ENCODE data around the gene TNFRSF18. TPM values are rescaled to one million over a fixed set of nuclear protein-coding genes. Genes with fewer than 3 reads are reported as not detected.

Gene TNFRSF18
- total and polyA plus RNA-seq, 2 donors (not counting 3 experiments of a cell fraction or from before 2014, with no cell fraction given): not detected

GRCh38 chr1:1197188-1197500 lies 9.2 kb downstream of the TNFRSF18 start:
- Histone ChIP-seq H3K79me2 (ENCODE audit: control insufficient read depth, insufficient read depth, low read length) (no peaks in the 10 kb centered on the region), H3K27ac (ENCODE audit: insufficient read depth, low read depth, low read length) (no peak overlapping the region), H3K27me3 (ENCODE audit: control insufficient read depth in 2 of 2, insufficient read depth in 2 of 2, low read length in 2 of 2) (peaks cover 0 to 1% of the 10 kb centered on the region in 2 experiments), H3K9ac (replicated peaks; ENCODE audit: extremely low read depth, insufficient read depth, low read length) (no peak overlapping the region), H3K9me3 (replicated peaks; ENCODE audit: control insufficient read depth, insufficient read depth, low read length) (no peaks in the 10 kb centered on the region), H3K4me3 (replicated peaks in 1 of 3; ENCODE audit: insufficient read depth in 1 of 3, low read depth in 1 of 3, low read length in 3 of 3) (no peak overlapping the region), H3K36me3 (ENCODE audit: control insufficient read depth in 2 of 2, extremely low read depth in 1 of 2, insufficient read depth in 2 of 2, low read length in 2 of 2) (no peaks in the 10 kb centered on the region), H3K9me1 (replicated peaks; ENCODE audit: control insufficient read depth, extremely low read depth, insufficient read depth, low read length) (no peaks in the 10 kb centered on the region), H3K4me2 (ENCODE audit: insufficient read depth, low read length) (no peak overlapping the region), H2AFZ (ENCODE audit: low read depth, low read length) (no peak overlapping the region), H3K4me1 (ENCODE audit: control insufficient read depth, extremely low read depth, insufficient read depth, low read length) (no peaks in the 10 kb centered on the region), H4K20me1 (replicated peaks; ENCODE audit: control insufficient read depth, extremely low read depth, insufficient read depth, low read length) (no peaks in the 10 kb centered on the region)
- no TSS peak for BruUV-seq (replicated peaks)
- intact Hi-C loops (cut with micrococcal nuclease) (no loop called here), dilution Hi-C loops (cut with MboI; ENCODE audit: extremely low pct_ligation_motif_present, low sequenced_read_pairs) (no loop called here)
- TF ChIP-seq FOS (IDR thresholded peaks at IDR 0.05; ENCODE audit: borderline replicate concordance, insufficient read depth, low read length) (no peak), EZH2 (IDR thresholded peaks at IDR 0.05; ENCODE audit: borderline replicate concordance, low read depth, low read length, severe bottlenecking) (no peak), POLR2A (IDR thresholded peaks at IDR 0.05; ENCODE audit: low read depth, low read length) (no peak), POLR2AphosphoS5 (IDR thresholded peaks at IDR 0.05; ENCODE audit: insufficient read depth, low read depth, low read length) (no peak), JUN (IDR thresholded peaks at IDR 0.05; ENCODE audit: borderline replicate concordance, insufficient read depth, insufficient read length, low read depth) (no peak), CTCF (IDR thresholded peaks at IDR 0.05; ENCODE audit: extremely low read depth in 1 of 2, insufficient read depth in 1 of 2, low read depth in 1 of 2, low read length in 2 of 2) (no peak)
- no peak for DNase-seq (ENCODE audit: low read depth, low spot score)
- ChIA-PET CTCF (no interaction called here), POLR2A (no interaction called here)
- no peak for FAIRE-seq

All from endothelial cell of umbilical vein (primary cell).